Gastroesophageal sphincter (tissue), 4 donors: Measurements from ENCODE around the gene FBXW2. TPM values are rescaled to one million over a fixed set of nuclear protein-coding genes. Genes with fewer than 3 reads are reported as not detected.

Experiments used
- ATAC-seq: fragments of 150-250 bp; one replicate; pipeline ENCODE4 v1.9.1; 2016; ENCODE audit warnings: mild to moderate bottlenecking, moderate library complexity
- H3K27ac ChIP-seq, 4 donors: fragments of 200-600 bp; sonication (generic) in 3 of 4; 1 replicate in 3 of 4; 2 replicates in 1 of 4; pipeline ENCODE4 v1.5.1; 2016 to 2019
- H3K27me3 ChIP-seq: fragments of 200-600 bp; sonication (generic); one replicate; pipeline ENCODE4 v1.5.1; 2019
- H3K36me3 ChIP-seq, 2 donors: fragments of 200-600 bp; sonication (generic); one replicate each; pipeline ENCODE4 v1.5.1; 2019; ENCODE audit warnings: control low read depth in 1 of 2
- H3K4me1 ChIP-seq, 3 donors: fragments of 200-600 bp; sonication (generic); 1 replicate in 2 of 3; 2 replicates in 1 of 3; pipeline ENCODE4 v1.5.1; 2016 to 2019; ENCODE audit warnings: control low read depth in 2 of 3
- H3K4me3 ChIP-seq, 2 donors: fragments of 200-600 bp; sonication (generic); one replicate each; pipeline ENCODE4 v1.5.1; 2019; ENCODE audit warnings: mild to moderate bottlenecking in 1 of 2, moderate library complexity in 1 of 2
- H3K9me3 ChIP-seq, 3 donors: fragments of 200-600 bp; sonication (generic); one replicate each; pipeline ENCODE4 v1.5.1; 2017 to 2019; ENCODE audit warnings: control low read depth in 2 of 3
- CTCF ChIP-seq, 4 experiments: fragments of 200-600 bp in 2 of 4; fragments of 450-650 bp in 2 of 4; sonication (generic) in 1 of 4; IDR thresholded peaks; one replicate each; pipeline ENCODE4 v1.5.1; 2017 to 2019; ENCODE audit warnings: antibody characterized with exemption in 4 of 4, mild to moderate bottlenecking in 2 of 4, moderate library complexity in 2 of 4
- EP300 ChIP-seq: sonication (generic); formaldehyde crosslinking; IDR thresholded peaks from one replicate; pipeline ENCODE4 v1.6.1; 2017; ENCODE audit warnings: antibody characterized with exemption, mild to moderate bottlenecking
- POLR2A ChIP-seq, 2 donors: fragments of 450-650 bp; IDR thresholded peaks; one replicate each; pipeline ENCODE4 v1.6.1; 2017; ENCODE audit warnings: antibody characterized with exemption in 2 of 2, mild to moderate bottlenecking in 2 of 2, moderate library complexity in 1 of 2
- POLR2AphosphoS5 ChIP-seq: sonication (generic); formaldehyde crosslinking; IDR thresholded peaks from one replicate; pipeline ENCODE4 v1.6.1; 2017; ENCODE audit warnings: antibody characterized with exemption
- WGBS, 2 donors: methylation state at CpG; one replicate each; pipeline ENCODE4 v1.1.5; 2018; ENCODE audit warnings: low coverage in 1 of 2; 5-methylcytosine and 5-hydroxymethylcytosine counted together
- total RNA-seq, 4 donors: library from RNA; depleted of rRNA; stranded (reverse); fragments of >200 nt; gene quantifications; one replicate each; pipeline ENCODE4 v1.1.0, GENCODE V29; 2016

The FBXW2 gene
- total RNA-seq, 4 donors from 2014 or later, result 41.8 to 57.1 (median 50.0) TPM

- Histone ChIP-seq H3K9me3 (no peaks in the 10 kb centered on the region), H3K4me3 (no peak overlapping the region), H3K36me3 (no peaks in the 10 kb centered on the region), H3K27ac (no peak overlapping the region), H3K27me3 (no peaks in the 10 kb centered on the region), H3K4me1 (peaks cover 0 to 10% (median 4%) of the 10 kb centered on the region in 3 donors)
- no peak for ATAC-seq
- TF ChIP-seq POLR2AphosphoS5 (no peak), POLR2A (IDR thresholded peaks at IDR 0.05) (no peak), EP300 (no peak), CTCF (IDR thresholded peaks at IDR 0.05) (no peak)
- WGBS, 2 donors, result 81 to 90% methylated on average over 1 to 2 of the region's 2 CpGs
Observed at GRCh38 chr9:120726484-120726883, 66.7 kb downstream of the FBXW2 start.

- peaks cover 0 to 5% (median 4%) of the 10 kb centered on the region in 3 donors for H3K4me1 ChIP-seq
- no peak overlapping the region for H3K4me3 ChIP-seq
- H3K36me3 ChIP-seq, result no peaks in the 10 kb centered on the region
- H3K27ac ChIP-seq, result no peak overlapping the region
- H3K27me3 ChIP-seq, result no peaks in the 10 kb centered on the region
- no peaks in the 10 kb centered on the region for H3K9me3 ChIP-seq
- 50% methylated on average over 1 of the region's 1 CpG for WGBS, 2 donors
- no peak for ATAC-seq
- TF ChIP-seq EP300, result no peak
- no peak for TF ChIP-seq POLR2AphosphoS5
- TF ChIP-seq POLR2A (IDR thresholded peaks at IDR 0.05), result no peak
- TF ChIP-seq CTCF (IDR thresholded peaks at IDR 0.05), result no peak
Observed at GRCh38 chr9:120725907-120726306, 67.3 kb downstream of the FBXW2 start.

- no CpG with 5 or more reads among the region's 1 CpG for WGBS, 2 donors
- H3K27me3 ChIP-seq, result no peaks in the 10 kb centered on the region
- TF ChIP-seq CTCF (IDR thresholded peaks at IDR 0.05), result no peak
- no peak for TF ChIP-seq POLR2A (IDR thresholded peaks at IDR 0.05)
- TF ChIP-seq POLR2AphosphoS5, result no peak
- no peak for TF ChIP-seq EP300
- H3K36me3 ChIP-seq, result no peaks in the 10 kb centered on the region
- no peak overlapping the region for H3K27ac ChIP-seq
- no peaks in the 10 kb centered on the region for H3K4me1 ChIP-seq
- H3K9me3 ChIP-seq, result no peaks in the 10 kb centered on the region
- H3K4me3 ChIP-seq, result no peak overlapping the region
- no peak for ATAC-seq
Observed at GRCh38 chr9:120724757-120725400, 68.3 kb downstream of the FBXW2 start.

- WGBS, 2 donors, result 49 to 61% methylated on average over 3 of the region's 3 CpGs
- Histone ChIP-seq H3K4me3 (no peak overlapping the region), H3K36me3 (no peaks in the 10 kb centered on the region), H3K9me3 (no peaks in the 10 kb centered on the region), H3K27ac (no peak overlapping the region), H3K27me3 (no peaks in the 10 kb centered on the region), H3K4me1 (no peaks in the 10 kb centered on the region)
- ATAC-seq, result peak; percentile 34
- TF ChIP-seq CTCF (IDR thresholded peaks at IDR 0.05), result no peak
- no peak for TF ChIP-seq POLR2A (IDR thresholded peaks at IDR 0.05)
- no peak for TF ChIP-seq POLR2AphosphoS5
- no peak for TF ChIP-seq EP300
Observed at GRCh38 chr9:120723565-120723964, 69.7 kb downstream of the FBXW2 start.

DNA sequence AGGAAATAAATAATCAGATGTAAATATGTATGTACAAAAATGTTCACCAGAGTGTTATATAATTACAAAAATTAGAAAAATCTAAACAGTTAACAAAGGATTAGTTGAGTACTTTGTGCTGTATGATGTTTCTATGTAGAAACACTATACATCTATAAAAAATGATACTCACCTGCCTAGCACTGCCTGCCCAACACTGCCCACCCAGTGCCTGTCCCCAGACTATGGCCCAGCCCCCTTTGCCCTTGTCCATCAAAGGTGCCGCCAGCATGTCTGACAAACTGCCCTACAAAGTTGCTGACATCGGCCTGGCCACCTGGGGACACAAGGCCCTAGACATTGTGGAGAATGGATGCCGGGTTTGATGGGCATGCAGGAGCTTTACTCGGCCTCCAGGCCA lies 72.8 kb downstream of the FBXW2 start:
- WGBS, 2 donors, result 80 to 83% methylated on average over 1 of the region's 4 CpGs
- Histone ChIP-seq H3K4me1 (peaks cover 0 to 4% (median 0%) of the 10 kb centered on the region in 3 donors), H3K36me3 (no peaks in the 10 kb centered on the region), H3K27me3 (no peaks in the 10 kb centered on the region), H3K27ac (no peak overlapping the region), H3K9me3 (no peaks in the 10 kb centered on the region), H3K4me3 (no peak overlapping the region)
- ATAC-seq, result no peak
- TF ChIP-seq POLR2AphosphoS5 (no peak), POLR2A (IDR thresholded peaks at IDR 0.05) (no peak), EP300 (no peak)
